Bone marrow (tissue), 2 donors: ENCODE data around the gene TRMT6.

Experiments
- DNase-seq, 2 donors: peaks; one replicate each; lab custom pipeline; 2025; lab: John Stamatoyannopoulos, UW

Gene TRMT6, protein sequence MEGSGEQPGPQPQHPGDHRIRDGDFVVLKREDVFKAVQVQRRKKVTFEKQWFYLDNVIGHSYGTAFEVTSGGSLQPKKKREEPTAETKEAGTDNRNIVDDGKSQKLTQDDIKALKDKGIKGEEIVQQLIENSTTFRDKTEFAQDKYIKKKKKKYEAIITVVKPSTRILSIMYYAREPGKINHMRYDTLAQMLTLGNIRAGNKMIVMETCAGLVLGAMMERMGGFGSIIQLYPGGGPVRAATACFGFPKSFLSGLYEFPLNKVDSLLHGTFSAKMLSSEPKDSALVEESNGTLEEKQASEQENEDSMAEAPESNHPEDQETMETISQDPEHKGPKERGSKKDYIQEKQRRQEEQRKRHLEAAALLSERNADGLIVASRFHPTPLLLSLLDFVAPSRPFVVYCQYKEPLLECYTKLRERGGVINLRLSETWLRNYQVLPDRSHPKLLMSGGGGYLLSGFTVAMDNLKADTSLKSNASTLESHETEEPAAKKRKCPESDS

DNA sequence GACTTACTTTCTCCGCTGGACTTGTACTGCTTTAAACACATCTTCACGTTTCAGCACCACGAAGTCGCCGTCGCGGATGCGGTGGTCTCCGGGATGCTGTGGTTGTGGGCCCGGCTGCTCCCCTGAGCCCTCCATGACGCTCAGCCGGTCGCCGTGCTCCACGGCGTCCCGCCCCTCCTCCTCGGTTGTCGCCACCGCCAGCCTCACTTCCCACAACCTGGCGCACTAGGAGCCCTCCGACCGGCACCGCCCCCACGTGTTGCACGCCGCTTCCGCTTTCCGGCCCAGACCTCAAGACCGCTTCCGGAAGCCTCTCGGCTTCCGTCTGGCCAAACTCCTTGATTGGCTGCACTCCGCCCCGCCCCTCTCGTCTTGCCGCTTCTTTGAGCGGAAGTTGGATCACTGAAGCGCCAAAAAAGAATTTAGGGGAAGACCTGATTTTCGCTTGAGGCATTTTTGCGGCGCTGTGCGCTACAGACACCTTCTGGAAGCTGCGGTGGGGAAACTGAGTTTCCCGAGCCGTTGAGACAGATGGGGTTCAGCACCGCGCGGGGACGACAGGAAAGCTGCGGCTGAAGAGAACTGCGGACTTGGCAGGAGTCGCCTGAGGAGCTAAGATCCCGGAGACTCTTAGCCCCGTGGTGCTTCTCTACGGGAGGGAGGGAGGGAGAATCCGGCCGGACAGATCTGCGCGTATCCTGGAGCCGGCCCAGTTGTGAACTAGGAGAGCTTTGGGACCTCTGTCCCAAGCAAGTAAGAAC is at the start of gene TRMT6, which contains the start of gene MCM8:
TSS of gene TRMT6 (minus strand) at position 263 of the 761 bp plus-strand sequence. CDS start at position 135, 128 bp downstream.
TSS of gene MCM8 (plus strand) at position 382 of the 761 bp plus-strand sequence. CDS start 1,364 bp downstream, outside the sequence.
- peak; percentile 84 to 98 for DNase-seq

DNA sequence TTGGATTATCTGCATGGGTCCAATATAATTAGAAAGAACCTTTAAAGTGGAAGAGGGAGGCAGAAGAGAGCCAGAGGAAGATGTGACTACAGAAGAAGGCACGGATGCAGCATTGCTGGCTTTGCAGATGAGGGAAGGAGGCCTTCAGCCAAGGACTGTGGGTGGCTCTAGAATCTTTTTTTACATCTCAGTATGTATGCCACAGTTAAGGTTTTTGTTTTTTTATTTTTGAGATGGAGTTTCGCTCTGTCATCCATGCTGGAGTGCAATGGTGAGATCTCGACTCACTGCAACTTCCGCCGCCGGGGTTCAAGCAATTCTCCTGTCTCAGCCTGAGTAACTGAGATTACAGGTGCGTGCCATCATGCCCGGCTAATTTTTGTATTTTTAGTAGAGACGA is 49.5 kb upstream of the TRMT6 start:
- DNase-seq, result no peak

GRCh38 chr20:5996765-5997164 is 46.4 kb upstream of the TRMT6 start:
- DNase-seq, result no peak

DNA sequence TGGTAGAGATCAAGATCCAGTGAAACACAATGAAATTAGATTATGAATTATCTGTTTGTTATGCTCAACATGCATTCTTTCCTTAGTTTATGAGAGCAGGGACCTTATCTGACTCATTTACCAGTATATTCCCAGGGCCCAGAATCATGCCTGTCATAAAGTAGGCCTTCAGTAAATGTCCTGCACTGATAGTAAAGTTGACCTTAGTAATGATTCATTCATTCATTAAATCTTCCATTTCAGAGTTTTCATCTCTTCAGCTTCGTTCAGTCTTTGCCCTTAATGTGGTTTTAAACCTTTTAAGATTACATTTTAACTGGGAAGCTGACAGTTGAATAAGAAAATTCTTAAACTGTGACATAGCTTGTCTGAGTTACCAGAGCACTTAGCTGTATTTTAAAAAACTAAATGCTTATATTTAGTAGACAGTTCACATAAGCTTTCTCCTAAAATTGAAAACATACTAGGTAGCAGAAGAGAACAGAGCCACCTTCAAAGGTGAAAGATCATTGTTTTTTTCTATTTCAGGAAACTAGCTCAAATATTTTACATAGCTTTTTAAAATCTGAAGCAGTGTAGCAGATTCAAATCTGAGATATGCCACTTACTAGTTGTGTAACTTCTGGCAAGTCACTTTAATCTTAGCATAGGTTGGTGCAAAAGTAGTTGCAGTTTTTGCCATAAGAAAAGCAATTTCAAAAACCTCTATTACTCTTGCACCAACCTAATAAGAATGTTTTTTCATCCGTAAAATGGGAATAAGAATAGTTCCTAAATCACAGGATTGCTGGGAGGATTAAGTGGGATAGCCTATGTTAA is 41.5 kb upstream of the TRMT6 start:
- DNase-seq, result no peak

DNA sequence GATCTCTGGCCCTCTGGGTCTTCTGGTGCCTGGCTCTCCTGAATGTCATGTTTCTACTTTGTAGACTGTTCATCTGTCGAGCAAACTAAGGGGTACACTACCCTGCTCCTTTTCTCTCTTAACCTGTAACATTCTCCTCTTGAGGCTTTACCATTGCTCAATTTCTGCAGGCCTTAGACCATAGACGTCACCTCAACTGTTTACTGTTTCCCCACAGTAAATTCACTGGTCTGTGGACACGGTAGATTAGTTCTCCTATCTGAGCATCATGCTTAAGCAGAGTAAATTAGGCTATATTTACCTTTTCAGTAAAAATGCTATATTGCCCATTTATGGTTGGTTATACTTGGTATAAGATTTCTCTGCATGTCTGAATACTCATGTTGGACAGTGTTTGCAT is 40.6 kb upstream of the TRMT6 start:
- DNase-seq, result no peak

GRCh38 chr20:5989539-5989938 is 39.2 kb upstream of the TRMT6 start:
- DNase-seq, result no peak

DNA sequence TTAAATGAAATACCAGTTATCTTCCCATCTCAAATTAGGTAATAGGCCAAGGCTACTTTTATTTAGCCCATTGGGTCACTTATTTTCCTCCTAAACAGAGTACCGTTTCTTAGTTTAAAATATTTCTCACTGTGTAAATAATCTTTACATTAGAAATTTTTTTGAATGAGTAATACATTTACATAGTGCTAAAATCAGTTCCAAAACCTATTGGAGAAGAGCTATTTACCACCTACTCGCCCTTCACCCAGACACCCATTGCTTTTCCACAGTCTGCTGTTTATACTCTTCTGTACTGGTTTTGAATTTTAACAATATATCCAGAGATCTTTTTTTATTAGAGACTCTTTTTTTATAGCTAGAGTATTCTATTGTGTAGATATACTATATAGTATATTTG is 37.0 kb upstream of the TRMT6 start:
- DNase-seq, result no peak

- DNase-seq, result no peak
Measured at GRCh38 chr20:5980720-5981538, 30.6 kb upstream of the TRMT6 start.

DNA sequence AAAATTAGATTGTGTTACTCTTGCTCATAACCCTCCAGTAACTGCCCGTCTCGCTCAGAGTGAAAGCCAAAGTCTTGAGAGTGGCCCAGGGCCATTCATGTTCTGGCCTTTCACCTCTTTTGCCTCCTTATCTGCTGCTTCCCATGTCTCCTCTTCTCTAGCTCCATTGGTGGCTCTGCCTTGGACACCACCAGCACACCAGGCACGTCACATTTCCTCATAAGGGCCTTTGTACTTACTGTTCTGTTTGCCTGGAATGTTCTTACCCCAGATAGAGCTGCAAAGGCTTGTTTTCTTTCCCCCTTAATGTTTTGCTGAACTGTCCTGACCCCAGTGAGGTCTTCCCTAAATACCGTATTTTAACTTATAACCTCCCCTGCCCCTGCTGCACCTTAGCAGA is 29.5 kb upstream of the TRMT6 start:
- DNase-seq, result no peak

DNA sequence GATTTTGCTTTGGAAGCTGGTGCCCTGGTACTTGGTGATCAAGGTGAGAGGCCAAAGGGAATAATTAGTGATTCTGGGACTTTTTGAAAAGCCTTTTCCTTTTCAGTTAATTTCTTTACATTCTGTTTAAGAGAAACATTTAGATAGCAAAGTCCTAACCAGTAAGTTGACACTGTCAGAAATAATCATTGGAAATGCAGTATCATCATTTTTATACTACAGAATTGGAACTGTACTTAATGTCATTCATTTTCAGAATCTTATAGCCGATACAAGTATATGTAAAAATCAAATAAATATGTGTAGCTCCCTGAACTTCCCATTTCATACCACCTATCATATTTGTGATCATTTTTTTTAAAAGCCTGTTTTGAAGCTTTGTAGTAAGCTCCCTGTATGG is 27.6 kb upstream of the TRMT6 start:
- DNase-seq, result no peak

DNA sequence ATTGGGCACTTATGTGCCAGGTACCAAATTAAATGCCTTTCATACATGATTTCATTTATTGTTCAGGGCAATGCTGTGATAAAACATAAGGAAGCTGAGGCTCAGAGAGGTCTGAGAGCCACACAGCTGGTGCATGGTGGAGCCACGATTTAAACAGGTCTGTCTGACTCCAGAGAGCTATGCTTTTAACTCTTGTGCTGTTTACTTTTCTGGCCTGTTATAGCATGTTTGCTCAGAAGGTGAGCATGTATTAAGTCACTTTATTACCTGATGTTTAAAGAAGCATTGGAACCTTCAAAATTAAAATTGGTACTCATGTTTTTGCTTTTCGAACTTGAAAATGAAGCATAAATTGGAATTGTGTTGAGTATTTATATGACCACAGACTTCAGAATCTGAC is 26.9 kb upstream of the TRMT6 start:
- DNase-seq, result no peak

GRCh38 chr20:5975778-5976177 is 25.4 kb upstream of the TRMT6 start:
- no peak for DNase-seq

- DNase-seq, result no peak
Measured at GRCh38 chr20:5974531-5974930, 24.2 kb upstream of the TRMT6 start.

DNA sequence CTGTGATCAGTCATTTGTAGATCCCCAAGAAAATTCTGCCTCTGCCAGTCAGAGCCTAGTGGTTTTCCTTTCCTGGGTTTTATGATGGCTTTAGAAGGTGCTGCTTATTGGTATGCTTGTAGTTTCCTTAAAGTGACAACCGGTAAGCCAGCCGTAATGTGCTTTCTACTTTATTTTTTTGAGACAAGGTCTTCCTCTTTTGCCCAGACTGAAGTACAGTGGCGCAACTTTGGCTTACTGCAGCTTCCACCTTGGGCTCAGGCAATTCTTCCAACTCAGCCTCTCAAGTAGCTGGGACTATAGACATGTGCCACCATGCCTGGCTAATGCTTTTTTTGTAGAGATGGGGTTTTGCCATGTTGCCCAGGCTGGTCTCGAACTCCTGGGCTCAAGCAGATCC is 23.6 kb upstream of the TRMT6 start:
- peak in 1 of 2 donors; percentile 1 for DNase-seq

- no peak for DNase-seq
Measured at GRCh38 chr20:5973172-5973571, 22.8 kb upstream of the TRMT6 start.

- DNase-seq, result no peak
Measured at GRCh38 chr20:5971203-5971602, 20.9 kb upstream of the TRMT6 start.

DNA sequence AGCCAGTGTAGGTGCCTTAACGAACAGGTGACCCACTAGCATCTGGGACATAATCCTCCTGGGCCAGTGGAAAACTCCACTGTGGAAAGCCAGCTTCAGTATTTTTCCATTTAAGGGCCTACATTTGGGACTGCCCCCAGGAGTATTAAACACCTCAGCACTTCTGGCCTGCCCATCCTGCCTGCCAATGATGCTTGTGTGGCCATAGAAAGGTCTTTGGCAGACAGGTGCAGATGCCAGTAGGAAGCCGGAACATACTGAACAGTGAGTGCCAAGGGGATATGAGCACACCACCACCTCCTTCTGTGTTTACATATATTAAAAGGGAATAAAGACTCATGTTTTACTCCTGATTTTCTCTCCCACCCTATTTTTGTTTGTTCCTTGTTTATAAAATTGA is 20.0 kb upstream of the TRMT6 start:
- DNase-seq, result no peak

DNA sequence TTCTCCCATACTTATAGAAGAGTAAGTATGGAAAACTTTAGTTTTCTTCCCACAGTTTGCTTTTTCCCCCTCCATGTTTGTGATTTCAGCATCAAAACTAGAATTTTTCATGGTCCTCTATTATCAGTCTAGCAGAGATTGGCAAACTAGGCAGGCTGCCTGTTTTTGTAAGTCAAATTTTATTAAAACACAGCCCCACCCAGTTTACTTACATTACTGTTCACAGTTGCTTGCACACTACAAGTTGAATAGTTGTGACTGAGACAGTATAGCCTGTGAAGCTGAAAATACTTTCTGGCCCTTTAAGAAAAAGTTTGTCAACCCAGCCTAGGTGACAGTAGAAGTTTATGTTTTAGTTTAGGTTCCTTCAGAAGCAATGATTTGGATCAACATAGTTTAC is 19.6 kb upstream of the TRMT6 start:
- DNase-seq, result no peak

GRCh38 chr20:5969348-5969935 is 19.1 kb upstream of the TRMT6 start:
- DNase-seq, result no peak

- no peak for DNase-seq
Measured at GRCh38 chr20:5968462-5968861, 18.1 kb upstream of the TRMT6 start.

- DNase-seq, result no peak
Measured at GRCh38 chr20:5967469-5967868, 17.1 kb upstream of the TRMT6 start.
